HL-60 (cell line): ENCODE results near the gene ZKSCAN2.

ENCODE experiments used
- DNase-seq, 2 experiments: peaks; one replicate each; pipeline ENCODE4 v3.0.0-alpha.2; 2010 to 2020; ENCODE audit warnings: low read depth in 1 of 2, low spot score in 1 of 2
- H3K27ac ChIP-seq: fragments of 250-450 bp; sonication (Bioruptor Pico); replicated peaks from 2 replicates; pipeline ENCODE4 v1.5.1; 2020; ENCODE audit warnings: mild to moderate bottlenecking, moderate library complexity
- H3K27me3 ChIP-seq: fragments of 250-450 bp; sonication (Bioruptor Pico); 2 replicates; pipeline ENCODE4 v1.5.1; 2021; ENCODE audit warnings: mild to moderate bottlenecking, moderate library complexity; ENCODE audit not compliant: insufficient read depth, poor library complexity, severe bottlenecking
- H3K4me3 ChIP-seq: replicated peaks from 2 replicates; pipeline ENCODE4 v1.5.1; 2011; ENCODE audit warnings: mild to moderate bottlenecking, control low read depth, low read length; ENCODE audit not compliant: insufficient read depth
- GABPA ChIP-seq: IDR thresholded peaks from 2 replicates; pipeline ENCODE4 v1.6.1; 2012; ENCODE audit warnings: low read depth
- POLR2AphosphoS5 ChIP-seq: IDR thresholded peaks from 2 replicates; pipeline ENCODE4 v1.6.1; 2012; ENCODE audit warnings: low read depth
- SPI1 ChIP-seq: IDR thresholded peaks from 2 replicates; pipeline ENCODE4 v1.6.1; 2012; ENCODE audit warnings: low read depth, mild to moderate bottlenecking, borderline replicate concordance
- TF ChIP-seq, protein P1 (sequence below): IDR thresholded peaks from 2 replicates; pipeline ENCODE4 v1.6.1; 2012; ENCODE audit warnings: low read depth; ENCODE audit not compliant: insufficient replicate concordance
- TF ChIP-seq, protein P2 (sequence below): IDR thresholded peaks from one replicate; pipeline ENCODE4 v1.5.1; 2011; ENCODE audit warnings: low read length, control low read depth, inconsistent platforms; ENCODE audit not compliant: insufficient read depth

Gene ZKSCAN2

DNA sequence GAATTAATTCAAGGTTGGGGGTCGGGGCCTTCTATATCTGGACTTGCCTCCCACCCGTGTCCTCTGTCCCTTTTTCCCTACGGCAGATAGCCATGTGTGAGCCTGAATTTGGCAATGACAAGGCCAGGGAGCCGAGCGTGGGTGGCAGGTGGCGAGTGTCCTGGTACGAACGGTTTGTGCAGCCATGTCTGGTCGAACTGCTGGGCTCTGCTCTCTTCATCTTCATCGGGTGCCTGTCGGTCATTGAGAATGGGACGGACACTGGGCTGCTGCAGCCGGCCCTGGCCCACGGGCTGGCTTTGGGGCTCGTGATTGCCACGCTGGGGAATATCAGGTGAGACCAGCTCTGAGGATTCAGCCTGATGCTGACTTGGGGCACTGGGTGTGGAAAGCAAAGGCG lies 40.5 kb downstream of the ZKSCAN2 start:
- Histone ChIP-seq H3K4me3 (no peak overlapping the region), H3K27me3 (no peaks in the 10 kb centered on the region), H3K27ac (no peak overlapping the region)
- TF ChIP-seq SPI1: no peak
- no peak for TF ChIP-seq POLR2AphosphoS5
- TF ChIP-seq, protein P1, sequence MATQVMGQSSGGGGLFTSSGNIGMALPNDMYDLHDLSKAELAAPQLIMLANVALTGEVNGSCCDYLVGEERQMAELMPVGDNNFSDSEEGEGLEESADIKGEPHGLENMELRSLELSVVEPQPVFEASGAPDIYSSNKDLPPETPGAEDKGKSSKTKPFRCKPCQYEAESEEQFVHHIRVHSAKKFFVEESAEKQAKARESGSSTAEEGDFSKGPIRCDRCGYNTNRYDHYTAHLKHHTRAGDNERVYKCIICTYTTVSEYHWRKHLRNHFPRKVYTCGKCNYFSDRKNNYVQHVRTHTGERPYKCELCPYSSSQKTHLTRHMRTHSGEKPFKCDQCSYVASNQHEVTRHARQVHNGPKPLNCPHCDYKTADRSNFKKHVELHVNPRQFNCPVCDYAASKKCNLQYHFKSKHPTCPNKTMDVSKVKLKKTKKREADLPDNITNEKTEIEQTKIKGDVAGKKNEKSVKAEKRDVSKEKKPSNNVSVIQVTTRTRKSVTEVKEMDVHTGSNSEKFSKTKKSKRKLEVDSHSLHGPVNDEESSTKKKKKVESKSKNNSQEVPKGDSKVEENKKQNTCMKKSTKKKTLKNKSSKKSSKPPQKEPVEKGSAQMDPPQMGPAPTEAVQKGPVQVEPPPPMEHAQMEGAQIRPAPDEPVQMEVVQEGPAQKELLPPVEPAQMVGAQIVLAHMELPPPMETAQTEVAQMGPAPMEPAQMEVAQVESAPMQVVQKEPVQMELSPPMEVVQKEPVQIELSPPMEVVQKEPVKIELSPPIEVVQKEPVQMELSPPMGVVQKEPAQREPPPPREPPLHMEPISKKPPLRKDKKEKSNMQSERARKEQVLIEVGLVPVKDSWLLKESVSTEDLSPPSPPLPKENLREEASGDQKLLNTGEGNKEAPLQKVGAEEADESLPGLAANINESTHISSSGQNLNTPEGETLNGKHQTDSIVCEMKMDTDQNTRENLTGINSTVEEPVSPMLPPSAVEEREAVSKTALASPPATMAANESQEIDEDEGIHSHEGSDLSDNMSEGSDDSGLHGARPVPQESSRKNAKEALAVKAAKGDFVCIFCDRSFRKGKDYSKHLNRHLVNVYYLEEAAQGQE: no peak
- no peak for TF ChIP-seq GABPA
- TF ChIP-seq, protein P2, sequence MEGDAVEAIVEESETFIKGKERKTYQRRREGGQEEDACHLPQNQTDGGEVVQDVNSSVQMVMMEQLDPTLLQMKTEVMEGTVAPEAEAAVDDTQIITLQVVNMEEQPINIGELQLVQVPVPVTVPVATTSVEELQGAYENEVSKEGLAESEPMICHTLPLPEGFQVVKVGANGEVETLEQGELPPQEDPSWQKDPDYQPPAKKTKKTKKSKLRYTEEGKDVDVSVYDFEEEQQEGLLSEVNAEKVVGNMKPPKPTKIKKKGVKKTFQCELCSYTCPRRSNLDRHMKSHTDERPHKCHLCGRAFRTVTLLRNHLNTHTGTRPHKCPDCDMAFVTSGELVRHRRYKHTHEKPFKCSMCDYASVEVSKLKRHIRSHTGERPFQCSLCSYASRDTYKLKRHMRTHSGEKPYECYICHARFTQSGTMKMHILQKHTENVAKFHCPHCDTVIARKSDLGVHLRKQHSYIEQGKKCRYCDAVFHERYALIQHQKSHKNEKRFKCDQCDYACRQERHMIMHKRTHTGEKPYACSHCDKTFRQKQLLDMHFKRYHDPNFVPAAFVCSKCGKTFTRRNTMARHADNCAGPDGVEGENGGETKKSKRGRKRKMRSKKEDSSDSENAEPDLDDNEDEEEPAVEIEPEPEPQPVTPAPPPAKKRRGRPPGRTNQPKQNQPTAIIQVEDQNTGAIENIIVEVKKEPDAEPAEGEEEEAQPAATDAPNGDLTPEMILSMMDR: no peak
- no peak for DNase-seq

DNA sequence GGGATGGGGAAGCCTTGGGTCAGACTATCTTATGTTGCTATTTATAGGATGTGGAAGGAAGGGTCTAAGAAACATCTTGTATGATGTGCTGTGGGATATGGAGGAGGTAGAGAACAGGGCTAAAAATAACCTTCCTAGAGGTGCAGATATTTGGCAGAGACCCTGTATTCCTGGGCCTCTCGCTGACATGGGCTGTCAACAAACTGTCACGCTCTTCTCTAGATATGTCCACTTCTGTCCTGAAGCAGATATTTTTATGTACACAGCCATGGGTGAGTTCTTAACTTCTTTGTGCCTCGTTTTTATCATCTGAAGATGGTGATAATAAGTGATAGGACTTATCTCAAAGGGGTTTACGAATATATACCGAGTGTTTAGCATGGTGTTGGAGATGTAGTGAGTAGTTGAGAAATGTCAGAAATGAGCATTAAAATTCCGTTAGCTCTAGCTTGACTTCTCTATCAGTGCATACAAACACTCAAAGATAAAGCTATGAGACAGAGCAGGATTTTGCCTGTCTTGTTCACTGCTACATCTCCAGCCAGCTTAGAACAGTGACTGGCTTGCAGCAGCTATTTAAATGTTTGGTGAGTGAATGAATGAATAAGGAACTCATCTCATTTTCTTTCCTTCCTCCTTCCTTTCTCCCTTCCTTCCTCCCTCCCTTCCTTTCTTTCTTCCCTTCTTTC lies 43.8 kb downstream of the ZKSCAN2 start:
- TF ChIP-seq SPI1: no peak
- no peak for TF ChIP-seq POLR2AphosphoS5
- TF ChIP-seq, protein P1: no peak
- no peak for DNase-seq
- H3K27ac ChIP-seq: no peak overlapping the region
- H3K27me3 ChIP-seq: no peaks in the 10 kb centered on the region
- H3K4me3 ChIP-seq: no peak overlapping the region

DNA sequence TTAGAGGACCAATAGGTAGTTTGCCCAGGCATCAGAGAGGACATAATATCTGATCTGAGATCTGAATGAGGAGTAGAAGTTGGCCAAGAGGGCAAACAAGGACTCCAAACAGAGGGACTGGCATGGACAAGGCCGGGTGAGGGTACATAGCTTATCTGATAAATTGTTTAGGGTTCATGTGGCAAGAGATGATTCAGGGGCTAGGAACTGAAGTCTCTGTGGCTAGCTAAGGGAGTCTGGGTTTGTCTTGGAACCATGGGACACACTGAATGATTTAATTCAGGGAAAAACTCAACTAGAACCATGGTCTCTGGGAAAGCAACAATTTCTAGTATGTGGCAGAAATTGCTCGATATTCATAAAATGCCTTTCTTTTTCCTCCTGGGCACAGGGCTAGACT lies 45.0 kb downstream of the ZKSCAN2 start:
- Histone ChIP-seq H3K4me3 (no peak overlapping the region), H3K27ac (no peak overlapping the region), H3K27me3 (no peaks in the 10 kb centered on the region)
- DNase-seq: no peak
- TF ChIP-seq, protein P1: no peak
- no peak for TF ChIP-seq GABPA
- no peak for TF ChIP-seq SPI1
- TF ChIP-seq POLR2AphosphoS5: no peak
- TF ChIP-seq, protein P2: no peak

DNA sequence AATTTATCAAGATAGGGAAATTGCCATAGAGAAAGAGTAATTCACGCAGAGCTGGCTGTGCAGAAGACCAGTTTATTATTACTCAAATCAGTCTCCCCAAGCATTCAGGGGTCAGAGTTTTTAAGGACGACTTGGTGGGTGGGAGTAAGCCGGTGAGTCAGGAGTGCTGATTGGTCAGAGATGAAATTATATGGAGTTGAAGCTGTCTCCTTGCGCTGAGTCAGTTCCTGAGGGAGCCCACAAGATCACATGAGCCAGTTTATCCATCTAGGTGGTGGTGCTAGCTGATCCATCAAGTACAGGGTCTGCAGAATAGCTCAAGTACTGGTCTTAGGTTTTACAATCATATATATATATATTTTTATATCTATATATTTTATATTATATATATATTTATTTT lies 46.9 kb downstream of the ZKSCAN2 start:
- no peak for DNase-seq
- H3K27ac ChIP-seq: no peak overlapping the region

More for the DNA sequence above, 46.9 kb downstream of the ZKSCAN2 start:
- no peak overlapping the region for H3K4me3 ChIP-seq
- TF ChIP-seq SPI1: no peak
- TF ChIP-seq, protein P1: no peak
- TF ChIP-seq, protein P2: no peak
- H3K27me3 ChIP-seq: no peaks in the 10 kb centered on the region
